Lung (tissue), 12 donors: Measurements from ENCODE around the gene RNASE8. TPM values are rescaled to one million over a fixed set of nuclear protein-coding genes. Genes with fewer than 3 reads are reported as not detected.

ENCODE experiments used
- ATAC-seq: fragments of 200-7000 bp; cut with Tn5 transposase; one replicate; pipeline ENCODE4 v1.9.1; 2020; ENCODE audit warnings: moderate number of reproducible peaks; ENCODE audit not compliant: insufficient read depth, low FRiP score
- DNase-seq, 3 donors: peaks; one replicate each; pipeline ENCODE4 v3.0.0-alpha.2; 2013 to 2017
- H3K27ac ChIP-seq, 2 donors: one replicate each; pipeline ENCODE4 v1.5.1; 2013; ENCODE audit warnings: mild to moderate bottlenecking in 2 of 2, moderate library complexity in 2 of 2, control low read depth in 1 of 2, inconsistent platforms in 1 of 2, low read depth in 1 of 2, low read length in 1 of 2
- H3K27me3 ChIP-seq, 3 donors: one replicate each; pipeline ENCODE4 v1.5.1; 2013; ENCODE audit warnings: low read length in 2 of 3; ENCODE audit not compliant: control insufficient read depth in 3 of 3, insufficient read depth in 3 of 3
- H3K36me3 ChIP-seq, 4 donors: one replicate each; pipeline ENCODE4 v1.5.1; 2013; ENCODE audit warnings: low read length in 4 of 4, mild to moderate bottlenecking in 1 of 4, moderate library complexity in 1 of 4; ENCODE audit not compliant: control insufficient read depth in 4 of 4, insufficient read depth in 4 of 4
- H3K4me1 ChIP-seq, 5 donors: one replicate each; pipeline ENCODE4 v1.5.1; 2013; ENCODE audit warnings: low read length in 5 of 5, mild to moderate bottlenecking in 2 of 5, moderate library complexity in 1 of 5; ENCODE audit not compliant: control insufficient read depth in 5 of 5, insufficient read depth in 5 of 5
- H3K4me3 ChIP-seq: one replicate; pipeline ENCODE4 v1.5.1; 2013; ENCODE audit warnings: mild to moderate bottlenecking, control low read depth, moderate library complexity
- H3K9ac ChIP-seq, 2 donors: one replicate each; pipeline ENCODE4 v1.5.1; 2013; ENCODE audit warnings: low read length in 2 of 2, control low read depth in 1 of 2; ENCODE audit not compliant: insufficient read depth in 1 of 2
- H3K9me3 ChIP-seq, 4 donors: one replicate each; pipeline ENCODE4 v1.5.1; 2013; ENCODE audit warnings: low read length in 3 of 4, mild to moderate bottlenecking in 1 of 4, moderate library complexity in 1 of 4; ENCODE audit not compliant: control insufficient read depth in 4 of 4, insufficient read depth in 3 of 4
- CTCF ChIP-seq: IDR thresholded peaks from 2 replicates; pipeline ENCODE4 v1.5.1; 2012; ENCODE audit warnings: mild to moderate bottlenecking; ENCODE audit errors: control extremely low read depth, extremely low read depth
- WGBS, 2 donors: extraction: QIAGEN DNeasy Blood & Tissue Kit; methylation state at CpG; one replicate each; pipeline ENCODE4 v1.1.7; 2013; 5-methylcytosine and 5-hydroxymethylcytosine counted together
- polyA plus RNA-seq, 2 donors: library from polyadenylated mRNA; stranded (reverse); fragments of 200-250 nt; gene quantifications; one replicate each; pipeline ENCODE4 v1.2.1, GENCODE V29; 2013
- total RNA-seq, 2 donors: library from RNA; depleted of rRNA in 1 of 2; stranded (reverse); fragments of >200 nt in 1 of 2; gene quantifications; one replicate each; pipeline ENCODE4 v1.2.1, GENCODE V29; 2014 to 2021
- donor health status: control.
- donor health status: control.
- donor health status: Bipolar disorder and iron deficiency.
- donor health status: healthy.
- donor health status: DM: yes; HTN: yes; CAD: no.

The RNASE8 gene
- total and polyA plus RNA-seq, 4 donors: not detected

GRCh38 chr14:21047378-21047781 is 10.2 kb upstream of the RNASE8 start:
- WGBS, 2 donors: 68 to 73% methylated on average over 2 of the region's 2 CpGs
- Histone ChIP-seq H3K27ac (no peak overlapping the region), H3K4me1 (peaks cover 0 to 16% (median 6%) of the 10 kb centered on the region in 5 donors), H3K36me3 (no peaks in the 10 kb centered on the region), H3K9me3 (peaks cover 0 to 2% (median 0%) of the 10 kb centered on the region in 4 donors), H3K4me3 (no peak overlapping the region), H3K9ac (no peak overlapping the region), H3K27me3 (no peaks in the 10 kb centered on the region)
- no peak for TF ChIP-seq CTCF
- ATAC-seq (no peak), DNase-seq (no peak)

- Histone ChIP-seq H3K4me1 (peaks cover 0 to 6% (median 6%) of the 10 kb centered on the region in 5 donors), H3K27me3 (no peaks in the 10 kb centered on the region), H3K36me3 (no peaks in the 10 kb centered on the region), H3K27ac (no peak overlapping the region), H3K9ac (no peak overlapping the region), H3K4me3 (no peak overlapping the region), H3K9me3 (peaks cover 0 to 2% (median 0%) of the 10 kb centered on the region in 4 donors)
- no peak for TF ChIP-seq CTCF
- 81 to 83% methylated on average over 2 of the region's 2 CpGs for WGBS, 2 donors
- ATAC-seq: no peak
- no peak for DNase-seq
These were observed 9.0 kb upstream of the RNASE8 start for GRCh38 chr14:21048638-21049037.

- DNase-seq (no peak), ATAC-seq (no peak)
- Histone ChIP-seq H3K9me3 (peaks cover 0 to 2% (median 0%) of the 10 kb centered on the region in 4 donors), H3K4me3 (no peak overlapping the region), H3K36me3 (no peaks in the 10 kb centered on the region), H3K27ac (no peak overlapping the region), H3K27me3 (no peaks in the 10 kb centered on the region), H3K9ac (no peak overlapping the region), H3K4me1 (peaks cover 0 to 6% (median under 1%) of the 10 kb centered on the region in 5 donors)
- TF ChIP-seq CTCF: no peak
- 80 to 84% methylated on average over 3 of the region's 3 CpGs for WGBS, 2 donors
These were observed 8.3 kb upstream of the RNASE8 start for GRCh38 chr14:21049271-21049673.

- H3K4me1 ChIP-seq: peaks cover 0 to 6% (median 0%) of the 10 kb centered on the region in 5 donors
- WGBS, 2 donors: 51 to 64% methylated on average over 3 of the region's 3 CpGs
These were observed 7.0 kb upstream of the RNASE8 start for GRCh38 chr14:21050597-21050996.

More at GRCh38 chr14:21050597-21050996, 7.0 kb upstream of the RNASE8 start:
- H3K4me3 ChIP-seq: no peak overlapping the region
- TF ChIP-seq CTCF: no peak
- H3K36me3 ChIP-seq: no peaks in the 10 kb centered on the region
- DNase-seq (no peak), ATAC-seq (no peak)
- no peaks in the 10 kb centered on the region for H3K9me3 ChIP-seq
- H3K9ac ChIP-seq: no peak overlapping the region
- no peaks in the 10 kb centered on the region for H3K27me3 ChIP-seq
- H3K27ac ChIP-seq: no peak overlapping the region
